HCT116 (cell line): Measurements from ENCODE around the gene WDR82.

Experiments used
- CTCF ChIP-seq, 3 experiments: fragments of 200-600 bp in 1 of 3; sonication (generic) in 1 of 3; IDR thresholded peaks in 2 of 3; conservative IDR thresholded peaks in 1 of 3; 2 replicates each; pipeline ENCODE4 v1.5.1; 2012 to 2017; ENCODE audit warnings: low read depth in 2 of 3, low read length in 2 of 3, antibody characterized with exemption in 1 of 3, borderline replicate concordance in 1 of 3, control low read depth in 1 of 3, mild to moderate bottlenecking in 1 of 3, mixed read lengths in 1 of 3, mixed run types in 1 of 3, moderate library complexity in 1 of 3; ENCODE audit not compliant: insufficient read depth in 1 of 3
- EGR1 ChIP-seq: IDR thresholded peaks from 2 replicates; pipeline ENCODE4 v1.6.1; 2012; ENCODE audit warnings: low read depth
- ELF1 ChIP-seq: IDR thresholded peaks from 2 replicates; pipeline ENCODE4 v1.6.1; 2012; ENCODE audit warnings: low read depth, borderline replicate concordance
- EZH2 ChIP-seq: fragments of 200-600 bp; sonication (generic); IDR thresholded peaks from 2 replicates; pipeline ENCODE4 v1.6.1; 2017; ENCODE audit warnings: antibody characterized with exemption, mixed run types
- EZH2phosphoT487 ChIP-seq: fragments of 200-600 bp; IDR thresholded peaks from 2 replicates; pipeline ENCODE4 v1.6.1; 2018; ENCODE audit warnings: antibody characterized with exemption, borderline replicate concordance
- FOSL1 ChIP-seq: IDR thresholded peaks from 2 replicates; pipeline ENCODE4 v1.6.1; 2012; ENCODE audit warnings: low read depth
- MAX ChIP-seq: IDR thresholded peaks from 2 replicates; pipeline ENCODE4 v1.6.1; 2012
- POLR2A ChIP-seq: IDR thresholded peaks from 2 replicates; pipeline ENCODE4 v1.7.0; 2011; ENCODE audit warnings: borderline replicate concordance; ENCODE audit not compliant: insufficient read depth, insufficient read length; ENCODE audit errors: extremely low read depth
- RAD21 ChIP-seq: IDR thresholded peaks from 2 replicates; pipeline ENCODE4 v1.6.1; 2012; ENCODE audit warnings: low read depth, mild to moderate bottlenecking
- SP1 ChIP-seq: IDR thresholded peaks from 2 replicates; pipeline ENCODE4 v1.6.1; 2012; ENCODE audit warnings: low read depth
- SRF ChIP-seq: IDR thresholded peaks from 2 replicates; pipeline ENCODE4 v1.6.1; 2012; ENCODE audit warnings: low read depth
- TCF7L2 ChIP-seq: IDR thresholded peaks from 2 replicates; pipeline ENCODE4 v1.7.0; 2011; ENCODE audit warnings: borderline replicate concordance, inconsistent platforms; ENCODE audit not compliant: insufficient read depth, insufficient read length; ENCODE audit errors: extremely low read depth
- YY1 ChIP-seq: IDR thresholded peaks from 2 replicates; pipeline ENCODE4 v1.6.1; 2011; ENCODE audit warnings: low read length, low read depth, moderate library complexity, mild to moderate bottlenecking; ENCODE audit not compliant: insufficient replicate concordance; ENCODE audit errors: extremely low read depth
- ZBTB33 ChIP-seq: IDR thresholded peaks from 2 replicates; pipeline ENCODE4 v1.6.1; 2011; ENCODE audit warnings: mild to moderate bottlenecking, low read length, moderate library complexity; ENCODE audit not compliant: insufficient replicate concordance; ENCODE audit errors: extremely low read depth

GRCh38 chr3:52313188-52313773 lies 34.8 kb upstream of the WDR82 start:
- TF ChIP-seq TCF7L2 (no peak), SP1 (no peak), YY1 (no peak), CTCF (IDR thresholded peaks at IDR 0.05 in 2 of 3, conservative IDR thresholded peaks at IDR 0.05 in 1 of 3; ENCODE audit: borderline replicate concordance in 1 of 3, insufficient read depth in 1 of 3, low read depth in 2 of 3, low read length in 2 of 3) (no peak), POLR2A (no peak), ZBTB33 (no peak), RAD21 (no peak), MAX (no peak), FOSL1 (no peak), EZH2phosphoT487 (no peak), ELF1 (no peak), SRF (no peak), EZH2 (no peak), EGR1 (no peak)
